GM23248 (cell line): Measurements from ENCODE around the gene ZNF134. TPM values are rescaled to one million over a fixed set of nuclear protein-coding genes. Genes with fewer than 3 reads are reported as not detected.

Experiments used
- DNase-seq: peaks from one replicate; pipeline ENCODE4 v3.0.0-alpha.2; 2015
- H2AFZ ChIP-seq: fragments of 200-600 bp; sonication (generic); 2 replicates; pipeline ENCODE4 v1.6.1; 2016; ENCODE audit warnings: antibody characterized with exemption
- H3F3A ChIP-seq: fragments of 200-600 bp; sonication (generic); 2 replicates; pipeline ENCODE4 v1.6.1; 2016; ENCODE audit warnings: mild to moderate bottlenecking, antibody characterized with exemption, mixed run types; ENCODE audit not compliant: insufficient read depth
- H3K27ac ChIP-seq: fragments of 200-600 bp; sonication (generic); 2 replicates; pipeline ENCODE4 v1.5.1; 2016; ENCODE audit warnings: mild to moderate bottlenecking
- H3K27me3 ChIP-seq: fragments of 200-600 bp; sonication (generic); replicated peaks from 2 replicates; pipeline ENCODE4 v1.6.1; 2016; ENCODE audit warnings: mild to moderate bottlenecking; ENCODE audit not compliant: insufficient read depth
- H3K36me3 ChIP-seq: fragments of 200-600 bp; sonication (generic); 2 replicates; pipeline ENCODE4 v1.6.1; 2016; ENCODE audit warnings: low read depth, mild to moderate bottlenecking
- H3K4me1 ChIP-seq: fragments of 200-600 bp; sonication (generic); 2 replicates; pipeline ENCODE4 v1.6.1; 2016; ENCODE audit warnings: mild to moderate bottlenecking; ENCODE audit not compliant: insufficient read depth
- H3K4me2 ChIP-seq: fragments of 200-600 bp; sonication (generic); one replicate; pipeline ENCODE4 v1.6.1; 2016; ENCODE audit warnings: mild to moderate bottlenecking; ENCODE audit not compliant: unreplicated experiment
- H3K4me3 ChIP-seq: fragments of 200-600 bp; sonication (generic); 2 replicates; pipeline ENCODE4 v1.5.1; 2016; ENCODE audit warnings: mild to moderate bottlenecking
- H3K79me2 ChIP-seq: fragments of 200-600 bp; sonication (generic); 2 replicates; pipeline ENCODE4 v1.6.1; 2016; ENCODE audit warnings: mild to moderate bottlenecking; ENCODE audit not compliant: insufficient read depth
- H3K9ac ChIP-seq: fragments of 200-600 bp; sonication (generic); 2 replicates; pipeline ENCODE4 v1.6.1; 2016; ENCODE audit warnings: mild to moderate bottlenecking
- H3K9me2 ChIP-seq: fragments of 200-600 bp; sonication (generic); 2 replicates; pipeline ENCODE4 v1.6.1; 2016; ENCODE audit warnings: mixed run types, mild to moderate bottlenecking, moderate library complexity; ENCODE audit not compliant: insufficient read depth
- H3K9me3 ChIP-seq: fragments of 200-600 bp; sonication (generic); one replicate; pipeline ENCODE4 v1.6.1; 2017; ENCODE audit warnings: low read depth
- H4K20me1 ChIP-seq: fragments of 200-600 bp; sonication (generic); 2 replicates; pipeline ENCODE4 v1.6.0; 2016; ENCODE audit not compliant: insufficient read depth
- EZH2 ChIP-seq: fragments of 200-600 bp; sonication (generic); IDR thresholded peaks from 2 replicates; pipeline ENCODE4 v1.6.1; 2018; ENCODE audit warnings: antibody characterized with exemption, mild to moderate bottlenecking; ENCODE audit not compliant: insufficient read depth, poor library complexity, severe bottlenecking
- EZH2phosphoT487 ChIP-seq: fragments of 200-600 bp; sonication (generic); IDR thresholded peaks from 2 replicates; pipeline ENCODE4 v1.6.1; 2018; ENCODE audit warnings: antibody characterized with exemption, moderate library complexity, mild to moderate bottlenecking, low read depth; ENCODE audit not compliant: insufficient read depth
- WGBS, 2 experiments: methylation state at CpG; one replicate each; pipeline ENCODE4 v1.1.6; 2015 to 2017; ENCODE audit warnings: low lambda C conversion rate in 2 of 2, low coverage in 1 of 2; ENCODE audit errors: missing lambda C conversion rate in 2 of 2; 5-methylcytosine and 5-hydroxymethylcytosine counted together
- in situ Hi-C: fragments of 300-500 bp; cut with MboI; formaldehyde crosslinking; loops from 2 replicates; pipeline ENCODE4 v1.15.0; 2020
- polyA plus RNA-seq: library from polyadenylated mRNA; unstranded; fragments of >200 nt; fragmentation: Nextera tagmentation; extraction: Ambion mirVana; gene quantifications from 2 replicates; pipeline ENCODE4 v1.2.1, GENCODE V29; 2016
- total RNA-seq: library from RNA; depleted of rRNA; stranded (reverse); fragments of >200 nt; shearing (Covaris generic); gene quantifications from 2 replicates; pipeline ENCODE4 v1.2.3, GENCODE V29; 2014

Gene ZNF134
- total and polyA plus RNA-seq, 2 experiments from 2014 or later, result 10.0 to 23.6 TPM

DNA sequence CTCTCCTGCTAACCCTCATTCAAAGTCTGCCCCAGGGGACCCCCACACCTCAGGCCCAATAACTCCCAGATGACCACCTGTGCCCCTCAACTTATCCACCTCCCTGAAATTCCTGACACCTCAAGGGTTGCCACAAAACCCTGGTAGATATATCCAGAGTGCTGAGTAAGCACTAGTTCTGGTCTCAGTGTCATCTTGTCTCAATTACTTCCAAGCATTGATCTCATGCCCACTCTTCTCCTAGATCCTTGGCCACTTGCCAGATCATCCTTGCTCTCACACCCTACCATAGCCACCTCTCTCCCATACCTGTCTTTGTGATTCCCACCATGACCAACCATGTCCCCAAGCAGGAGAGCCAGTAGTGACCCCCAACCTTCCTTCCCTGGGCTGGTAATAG is 37.4 kb upstream of the ZNF134 start:
- Histone ChIP-seq H3K4me1 (0 out of 2 replicates have a peak, but pooled peaks cover 6% of the 10 kb centered on the region), H3K9ac (no peak overlapping the region), H3K9me2 (no peaks in the 10 kb centered on the region), H3F3A (no peaks in the 10 kb centered on the region), H2AFZ (no peak overlapping the region), H3K4me2 (no peak overlapping the region), H3K27ac (no peak overlapping the region), H3K4me3 (no peak overlapping the region), H3K79me2 (peaks cover 29% of the 10 kb centered on the region), H4K20me1 (no peaks in the 10 kb centered on the region), H3K27me3 (no peaks in the 10 kb centered on the region), H3K36me3 (peaks cover 50% of the 10 kb centered on the region), H3K9me3 (peaks cover 5% of the 10 kb centered on the region)
- DNase-seq, result no peak
- TF ChIP-seq EZH2phosphoT487 (no peak), EZH2 (no peak)
- in situ Hi-C loops, result no loop called here

DNA sequence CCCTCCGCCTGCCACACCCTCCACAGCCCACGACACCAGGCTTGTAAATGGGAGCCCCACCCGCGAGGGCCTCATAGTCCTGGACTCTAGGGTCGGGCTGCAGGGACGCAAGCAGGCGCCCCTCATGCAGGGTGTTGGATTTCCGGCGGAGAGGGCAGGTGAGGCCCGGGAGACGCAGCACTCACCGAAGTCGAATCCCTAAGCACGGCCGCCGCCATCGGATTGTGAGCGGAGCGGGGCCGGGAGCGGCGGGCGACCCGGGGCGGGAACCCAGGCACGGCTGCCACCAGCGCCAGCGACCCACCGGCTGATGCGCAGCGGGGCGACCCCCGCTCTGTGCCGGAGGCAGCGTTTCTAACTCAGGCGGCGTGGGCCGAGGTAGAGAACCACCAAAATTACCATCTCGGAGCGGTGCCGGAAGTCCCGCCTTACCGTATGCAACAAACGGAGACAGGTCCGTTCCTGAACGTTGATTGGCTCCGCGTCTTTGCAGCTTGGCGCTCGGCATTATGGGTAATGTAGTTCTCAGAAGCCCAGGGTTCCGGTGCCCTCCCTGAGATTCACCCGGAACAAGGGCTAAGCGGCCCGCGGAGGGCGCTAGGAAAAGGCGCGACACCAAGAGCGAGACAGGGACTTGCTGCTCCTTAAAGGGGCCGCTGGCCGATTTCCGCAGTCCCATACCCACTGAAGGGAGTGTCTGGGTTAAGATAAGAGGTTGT is 35.4 kb upstream of the ZNF134 start, which contains the start of gene ZNF416:
Gene ZNF416, minus strand, starts transcription at position 425 of the 719 bp plus-strand sequence. Its CDS starts 207 bp downstream, at position 218.
- 1% methylated on average over 48 to 57 of the region's 62 CpGs for WGBS, 2 experiments
- TF ChIP-seq EZH2 (no peak), EZH2phosphoT487 (no peak)
- H3K4me2 ChIP-seq, result peak within 1 kb of the TSS; percentile 53
- no peak within 1 kb of the TSS for H3K27ac ChIP-seq
- H3K4me3 ChIP-seq, result peak within 1 kb of the TSS; percentile 84
- DNase-seq, result peak; percentile 100
- no peaks in the 10 kb centered on the region for H3K9me3 ChIP-seq
- peak within 1 kb of the TSS; percentile 84 for H3K9ac ChIP-seq
- H3K36me3 ChIP-seq, result peaks cover 30% of the 10 kb centered on the region
- H3K4me1 ChIP-seq, result 0 out of 2 replicates have a peak, but pooled peaks cover 6% of the 10 kb centered on the region
- peaks cover 29% of the 10 kb centered on the region for H3K79me2 ChIP-seq
- no peaks in the 10 kb centered on the region for H3K9me2 ChIP-seq
- no peaks in the 10 kb centered on the region for H3K27me3 ChIP-seq
- in situ Hi-C loops, result no loop called here
- H4K20me1 ChIP-seq, result no peaks in the 10 kb centered on the region
- H3F3A ChIP-seq, result no peaks in the 10 kb centered on the region
- H2AFZ ChIP-seq, result peak within 1 kb of the TSS; percentile 91

DNA sequence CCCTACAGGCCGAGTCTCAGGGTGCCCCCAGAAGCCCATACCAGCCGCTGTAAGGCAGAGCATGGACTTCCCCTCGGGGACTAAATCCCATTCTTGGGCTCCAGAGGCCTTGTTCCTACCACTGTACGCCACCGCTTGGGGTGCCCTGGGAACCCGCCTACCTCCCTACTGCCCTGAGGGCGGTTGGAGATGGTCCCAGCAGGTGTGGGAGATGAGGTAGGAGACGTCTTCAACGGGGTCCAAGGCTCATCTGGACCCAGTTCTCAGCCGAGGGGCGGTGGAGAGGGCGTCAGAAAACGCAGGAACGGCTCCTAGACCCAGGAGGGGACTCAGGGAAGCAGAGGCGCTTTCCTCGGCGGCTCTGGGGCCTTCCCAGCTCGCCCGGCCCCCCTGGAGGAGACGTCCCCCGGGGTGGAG is 30.9 kb upstream of the ZNF134 start:
- DNase-seq, result no peak
- Histone ChIP-seq H4K20me1 (no peaks in the 10 kb centered on the region), H3K9me2 (no peaks in the 10 kb centered on the region), H2AFZ (peak overlapping the region; percentile 85), H3K27me3 (no peaks in the 10 kb centered on the region), H3K79me2 (peaks cover 28% of the 10 kb centered on the region), H3K27ac (no peak overlapping the region), H3K4me2 (no peak overlapping the region), H3K9ac (no peak overlapping the region), H3K4me1 (peaks cover 22% of the 10 kb centered on the region), H3K9me3 (no peaks in the 10 kb centered on the region), H3K4me3 (no peak overlapping the region), H3K36me3 (no peaks in the 10 kb centered on the region), H3F3A (peaks cover 18% of the 10 kb centered on the region)
- TF ChIP-seq EZH2 (no peak), EZH2phosphoT487 (no peak)
- in situ Hi-C loops, result no loop called here
- WGBS, 2 experiments, result 29 to 31% methylated on average over 14 to 21 of the region's 21 CpGs

DNA sequence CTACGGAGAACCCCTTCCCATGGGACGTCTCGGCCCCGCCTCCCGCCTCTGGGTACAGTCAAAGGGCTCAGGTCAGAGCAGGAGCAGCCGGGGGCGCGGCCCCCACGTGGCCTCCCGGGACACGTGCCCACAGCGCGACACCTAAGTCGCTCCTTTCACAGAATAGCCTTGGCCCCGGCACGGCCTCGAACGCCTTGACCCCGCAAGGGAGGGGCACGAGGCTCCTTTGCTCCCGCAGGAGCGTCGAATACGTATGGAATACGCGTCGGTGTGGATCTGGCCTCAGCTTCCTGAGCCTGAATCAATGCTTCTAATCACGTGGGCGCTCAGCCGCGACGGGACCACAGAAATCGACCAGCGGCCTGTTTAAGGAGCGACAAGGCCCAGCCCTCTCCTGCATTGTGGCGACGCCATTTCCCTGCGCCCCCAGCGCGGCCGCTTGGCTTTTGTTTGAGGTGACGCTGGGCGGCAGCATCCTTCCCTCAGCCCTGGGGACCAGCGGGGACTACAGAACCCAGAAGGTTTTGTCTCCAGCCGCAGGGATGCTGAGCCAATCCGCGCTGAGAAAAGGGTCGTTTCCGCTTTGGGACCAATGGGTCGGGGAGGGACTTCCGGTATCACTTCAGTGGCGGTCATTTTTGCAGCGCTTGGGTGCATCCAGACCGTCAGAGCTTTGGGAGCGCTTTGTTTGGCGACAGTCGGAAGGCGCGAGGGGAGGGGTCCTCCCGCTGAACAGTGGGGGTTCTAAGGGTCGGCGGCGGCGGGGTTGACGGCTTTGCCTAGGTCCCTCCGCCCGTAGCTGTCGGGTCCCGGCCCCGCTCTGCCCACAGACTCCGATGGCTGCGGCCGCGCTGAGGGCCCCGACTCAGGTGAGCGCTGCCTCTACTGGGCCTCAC is 30.3 kb upstream of the ZNF134 start, which contains the start of gene ZIK1:
Gene ZIK1, plus strand, starts transcription at position 625 of the 896 bp plus-strand sequence. Its CDS starts 212 bp downstream, at position 837.
- H3K36me3 ChIP-seq, result no peaks in the 10 kb centered on the region

More for the DNA sequence above, 30.3 kb upstream of the ZNF134 start, which contains the start of gene ZIK1:
- in situ Hi-C loops, result no loop called here
- Histone ChIP-seq H3K9me3 (no peaks in the 10 kb centered on the region), H3K9me2 (no peaks in the 10 kb centered on the region), H2AFZ (peak within 1 kb of the TSS; percentile 85), H3K79me2 (peaks cover 29% of the 10 kb centered on the region), H3K4me2 (peak within 1 kb of the TSS; percentile 96), H3K27me3 (no peaks in the 10 kb centered on the region), H3K9ac (peak within 1 kb of the TSS; percentile 83), H3K27ac (no peak within 1 kb of the TSS), H3K4me3 (peak within 1 kb of the TSS; percentile 95), H4K20me1 (no peaks in the 10 kb centered on the region), H3F3A (peaks cover 18% of the 10 kb centered on the region), H3K4me1 (peaks cover 22% of the 10 kb centered on the region)
- peak; percentile 95 for DNase-seq
- TF ChIP-seq EZH2phosphoT487 (no peak), EZH2 (no peak)
- WGBS, 2 experiments, result 1 to 3% methylated on average over 63 to 73 of the region's 76 CpGs
